Lower lobe of right lung (tissue), 2 donors: ENCODE measurements around the gene TWNK. TPM values are rescaled to one million over a fixed set of nuclear protein-coding genes. Genes with fewer than 3 reads are reported as not detected.
A peak's percentile ranks its signal among the peaks of the same experiment; 100 is the strongest.

ENCODE experiments used
- ATAC-seq, 2 donors: fragments of 200-7000 bp; cut with Tn5 transposase; one replicate each; pipeline ENCODE4 v1.9.1; 2020 to 2022; ENCODE audit warnings: mild to moderate bottlenecking in 2 of 2, moderate library complexity in 2 of 2
- DNase-seq: peaks from one replicate; pipeline ENCODE4 v3.0.0-alpha.2; 2020
- H3K27ac ChIP-seq: fragments of 200-600 bp; one replicate; pipeline ENCODE4 v1.8.0; 2022
- H3K27me3 ChIP-seq: fragments of 200-600 bp; one replicate; pipeline ENCODE4 v1.8.0; 2022; ENCODE audit warnings: low read depth
- H3K36me3 ChIP-seq: fragments of 200-600 bp; one replicate; pipeline ENCODE4 v1.8.0; 2022; ENCODE audit warnings: mild to moderate bottlenecking
- H3K4me1 ChIP-seq: fragments of 200-600 bp; one replicate; pipeline ENCODE4 v1.8.0; 2022
- H3K4me3 ChIP-seq: fragments of 200-600 bp; one replicate; pipeline ENCODE4 v1.8.0; 2022; ENCODE audit warnings: mild to moderate bottlenecking
- H3K9me3 ChIP-seq: fragments of 200-600 bp; one replicate; pipeline ENCODE4 v1.8.0; 2022
- intact Hi-C: fragments of 100-400 bp; cut with DNase I; formaldehyde crosslinking; loops from one replicate; pipeline ENCODE4 v1.11.0; 2022
- total RNA-seq: library from RNA; stranded (reverse); fragmentation: NEBNext Ultra II Directional; extraction: Animal tissue kit (Norgen Biotek cat#: 25700); gene quantifications from one replicate; pipeline ENCODE4 v1.2.1, GENCODE V29; 2021
- TF ChIP-seq, protein P1 (sequence below): fragments of 200-600 bp; IDR thresholded peaks from one replicate; pipeline ENCODE4 v1.8.0; 2022; ENCODE audit warnings: antibody characterized with exemption, mild to moderate bottlenecking
- donor health status: DM: no; HTN: yes; CAD: no; lungs with severe emphysema.

The TWNK gene
- total RNA-seq, 1 donor from 2014 or later: 5.8 TPM

DNA sequence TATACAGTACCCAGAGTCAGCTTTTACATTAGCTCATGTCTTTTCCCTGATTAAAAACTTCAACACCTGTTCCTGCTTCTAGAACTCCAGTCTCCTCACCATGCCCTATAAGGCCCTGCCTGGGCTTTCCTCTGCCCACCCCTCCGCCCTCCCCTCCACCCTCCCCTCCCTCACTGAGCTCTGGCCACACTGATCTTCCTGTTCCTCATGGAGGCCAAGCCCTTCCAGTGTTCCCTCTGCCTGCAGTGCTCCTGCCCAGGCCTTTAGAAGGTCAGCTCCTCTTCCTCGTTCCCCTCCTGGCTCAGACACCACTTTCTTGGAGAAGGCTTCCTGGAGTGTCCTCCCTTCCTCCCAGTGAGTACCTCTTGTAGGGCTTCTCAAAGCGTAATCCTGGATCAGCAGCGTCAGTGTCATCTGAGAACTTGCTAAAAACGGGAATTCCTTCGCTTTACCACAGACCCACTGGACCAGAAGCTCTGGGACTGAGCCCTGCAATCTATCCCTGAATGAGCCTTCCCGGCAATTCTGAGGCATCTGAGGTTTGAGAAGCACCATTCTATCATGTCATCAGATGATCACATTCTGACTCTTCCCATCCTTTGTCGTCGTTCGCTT is 39.9 kb downstream of the TWNK start:
- H3K36me3 ChIP-seq: no peaks in the 10 kb centered on the region
- TF ChIP-seq, protein P1, sequence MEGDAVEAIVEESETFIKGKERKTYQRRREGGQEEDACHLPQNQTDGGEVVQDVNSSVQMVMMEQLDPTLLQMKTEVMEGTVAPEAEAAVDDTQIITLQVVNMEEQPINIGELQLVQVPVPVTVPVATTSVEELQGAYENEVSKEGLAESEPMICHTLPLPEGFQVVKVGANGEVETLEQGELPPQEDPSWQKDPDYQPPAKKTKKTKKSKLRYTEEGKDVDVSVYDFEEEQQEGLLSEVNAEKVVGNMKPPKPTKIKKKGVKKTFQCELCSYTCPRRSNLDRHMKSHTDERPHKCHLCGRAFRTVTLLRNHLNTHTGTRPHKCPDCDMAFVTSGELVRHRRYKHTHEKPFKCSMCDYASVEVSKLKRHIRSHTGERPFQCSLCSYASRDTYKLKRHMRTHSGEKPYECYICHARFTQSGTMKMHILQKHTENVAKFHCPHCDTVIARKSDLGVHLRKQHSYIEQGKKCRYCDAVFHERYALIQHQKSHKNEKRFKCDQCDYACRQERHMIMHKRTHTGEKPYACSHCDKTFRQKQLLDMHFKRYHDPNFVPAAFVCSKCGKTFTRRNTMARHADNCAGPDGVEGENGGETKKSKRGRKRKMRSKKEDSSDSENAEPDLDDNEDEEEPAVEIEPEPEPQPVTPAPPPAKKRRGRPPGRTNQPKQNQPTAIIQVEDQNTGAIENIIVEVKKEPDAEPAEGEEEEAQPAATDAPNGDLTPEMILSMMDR: no peak
- H3K4me3 ChIP-seq: no peak overlapping the region
- ATAC-seq (no peak), DNase-seq (no peak)
- intact Hi-C loops: no loop called here
- no peaks in the 10 kb centered on the region for H3K27me3 ChIP-seq
- H3K4me1 ChIP-seq: peaks cover 6% of the 10 kb centered on the region
- H3K27ac ChIP-seq: no peak overlapping the region
- H3K9me3 ChIP-seq: no peaks in the 10 kb centered on the region

DNA sequence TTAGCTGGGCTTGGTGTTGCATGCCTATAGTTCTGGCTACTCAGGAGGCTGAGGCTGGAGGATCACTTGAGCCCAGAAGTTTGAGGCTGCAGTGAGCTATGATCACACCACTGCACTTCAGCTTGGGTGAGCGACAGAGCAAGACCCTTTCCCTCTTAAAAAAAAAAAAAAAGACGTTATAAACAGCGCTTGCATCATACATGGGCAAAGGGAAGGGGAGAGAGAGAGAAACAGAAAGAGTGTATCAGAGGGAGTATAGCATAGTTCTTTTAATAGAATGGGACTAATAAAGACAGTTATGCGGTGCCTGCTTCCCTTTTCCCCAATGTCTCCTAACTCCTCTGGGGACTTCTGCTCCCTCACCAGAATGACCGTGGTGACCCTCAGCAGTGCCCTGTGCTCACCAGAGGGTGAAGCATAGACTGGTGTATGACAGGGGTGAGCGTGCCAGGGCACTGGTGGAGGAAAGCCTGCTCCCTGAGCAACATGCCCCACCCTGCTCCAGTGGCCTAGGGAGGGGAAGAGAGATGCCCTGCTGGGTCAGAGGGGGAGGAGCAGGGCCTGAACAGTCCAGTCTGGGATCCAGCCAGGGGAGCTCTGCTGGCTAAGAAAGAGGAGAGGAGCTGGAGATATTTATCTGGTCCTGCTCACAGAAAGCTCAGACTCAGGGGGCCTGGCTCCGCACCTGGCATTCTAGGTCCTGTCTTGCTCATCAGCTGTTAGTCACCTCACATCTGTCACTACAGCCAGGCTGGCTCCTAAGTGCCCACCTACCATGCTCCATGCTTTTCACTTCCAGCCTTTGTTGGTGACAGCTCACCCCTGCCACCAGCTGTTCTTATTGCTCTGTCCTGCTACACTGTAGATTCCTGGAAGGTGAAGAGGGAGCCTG is 41.3 kb downstream of the TWNK start:
- H3K27ac ChIP-seq: no peak overlapping the region
- DNase-seq (no peak), ATAC-seq (no peak)
- TF ChIP-seq, protein P1: no peak
- no peaks in the 10 kb centered on the region for H3K27me3 ChIP-seq
- no peaks in the 10 kb centered on the region for H3K36me3 ChIP-seq
- intact Hi-C loops: no loop called here
- no peaks in the 10 kb centered on the region for H3K9me3 ChIP-seq
- H3K4me1 ChIP-seq: peaks cover 17% of the 10 kb centered on the region
- no peak overlapping the region for H3K4me3 ChIP-seq

DNA sequence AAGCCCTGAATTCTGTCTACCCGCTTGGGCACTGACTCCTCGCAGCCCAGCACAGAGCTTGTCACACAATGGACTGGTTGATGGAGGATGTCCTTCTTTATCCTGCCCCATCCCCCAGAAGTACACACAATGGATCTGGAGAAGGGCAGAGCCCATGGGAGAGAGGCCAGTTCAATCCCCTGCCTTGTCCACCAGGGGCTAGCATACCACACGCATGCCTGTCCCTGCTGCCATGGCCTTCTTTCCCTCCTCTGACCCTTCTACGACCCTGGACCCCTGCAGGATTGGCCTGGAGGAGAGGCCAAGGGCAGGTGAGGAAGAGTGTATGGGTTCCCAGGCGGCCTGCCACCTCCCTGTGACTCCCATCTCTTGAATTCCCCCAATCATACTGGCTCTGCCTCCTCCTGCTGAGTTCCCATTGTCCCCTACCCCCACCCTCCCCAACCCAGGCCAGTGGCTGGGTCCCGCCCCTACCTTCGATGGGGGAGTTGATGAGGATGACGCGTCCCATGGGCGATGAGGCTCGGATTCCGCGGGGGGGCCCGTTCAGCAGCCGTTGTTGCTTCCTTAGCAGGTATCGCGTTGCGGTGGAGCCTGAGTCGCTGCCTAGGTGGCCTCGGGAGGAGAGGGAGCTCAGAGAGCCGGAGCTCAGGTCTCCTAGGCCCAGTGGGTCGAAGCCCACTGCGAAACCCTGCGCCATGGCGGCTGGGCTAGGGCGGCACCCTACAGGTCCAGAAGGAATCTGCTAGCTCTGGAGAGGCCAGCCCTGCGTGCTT is 42.4 kb downstream of the TWNK start:
- H3K4me3 ChIP-seq: no peak overlapping the region
- ATAC-seq (no peak), DNase-seq (no peak)
- peaks cover 3% of the 10 kb centered on the region for H3K36me3 ChIP-seq
- H3K9me3 ChIP-seq: no peaks in the 10 kb centered on the region
- peaks cover 20% of the 10 kb centered on the region for H3K4me1 ChIP-seq
- intact Hi-C loops: no loop called here
- H3K27ac ChIP-seq: no peak overlapping the region
- TF ChIP-seq, protein P1: no peak
- no peaks in the 10 kb centered on the region for H3K27me3 ChIP-seq

DNA sequence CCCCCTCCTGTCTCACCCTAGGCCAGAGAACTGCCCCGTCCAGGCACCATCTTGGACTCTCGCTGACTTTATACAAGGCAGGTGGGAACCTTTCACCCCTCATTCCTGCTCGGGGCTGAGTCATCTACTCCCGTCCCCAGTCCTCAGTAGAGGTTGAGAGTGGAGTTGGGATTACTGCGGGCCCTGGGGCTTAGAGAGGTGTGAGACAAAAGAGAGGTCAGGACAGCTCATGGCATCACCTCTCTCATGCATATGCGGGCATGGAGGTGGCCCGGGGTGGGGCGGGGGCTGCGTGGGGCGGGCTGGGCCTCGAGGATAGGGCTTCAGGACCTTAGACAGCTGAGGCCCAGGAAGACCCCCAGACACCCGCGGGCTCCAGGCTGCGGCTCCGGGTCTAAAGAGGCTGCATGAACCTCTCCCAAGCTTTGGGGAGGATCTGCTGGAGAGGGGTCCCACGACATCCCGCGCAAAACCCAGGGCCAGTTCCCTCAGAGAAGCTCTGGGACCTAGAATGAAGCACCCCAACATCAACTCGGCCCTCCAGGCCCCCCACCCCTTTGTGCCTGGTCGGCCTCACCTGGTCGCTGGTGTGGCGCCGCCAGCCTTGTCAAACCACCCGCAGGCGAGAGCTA is 43.3 kb downstream of the TWNK start:
- peaks cover 20% of the 10 kb centered on the region for H3K4me1 ChIP-seq
- intact Hi-C loops: no loop called here
- H3K9me3 ChIP-seq: no peaks in the 10 kb centered on the region
- peaks cover 12% of the 10 kb centered on the region for H3K36me3 ChIP-seq
- H3K27ac ChIP-seq: peak overlapping the region; percentile 99
- H3K27me3 ChIP-seq: no peaks in the 10 kb centered on the region
- DNase-seq: no peak
- no peak for ATAC-seq
- peak overlapping the region; percentile 83 for H3K4me3 ChIP-seq
- TF ChIP-seq, protein P1: no peak
